Fibroblast of lung (primary cell): ENCODE measurements around the gene NINL. TPM values are rescaled to one million over a fixed set of nuclear protein-coding genes. Genes with fewer than 3 reads are reported as not detected.
A peak's percentile ranks its signal among the peaks of the same experiment; 100 is the strongest.

Source experiments
- DNase-seq, 2 donors: peaks; one replicate each; pipeline versions ENCODE4 v3.0.0 to v3.0.0-alpha.2; 2010; ENCODE audit warnings: low read depth in 2 of 2
- H2AFZ ChIP-seq: 2 replicates; pipeline ENCODE4 v1.5.1; 2012; ENCODE audit warnings: low read length, control low read depth, inconsistent platforms
- H3K27ac ChIP-seq: 2 replicates; pipeline ENCODE4 v1.5.1; 2011; ENCODE audit warnings: low read length, control low read depth; ENCODE audit not compliant: insufficient read depth
- H3K27me3 ChIP-seq: 2 replicates; pipeline ENCODE4 v1.5.1; 2011; ENCODE audit warnings: mild to moderate bottlenecking, low read length; ENCODE audit not compliant: control insufficient read depth, insufficient read depth
- H3K36me3 ChIP-seq: 2 replicates; pipeline ENCODE4 v1.5.1; 2011; ENCODE audit warnings: low read length; ENCODE audit not compliant: control insufficient read depth, insufficient read depth
- H3K4me1 ChIP-seq: 2 replicates; pipeline ENCODE4 v1.5.1; 2011; ENCODE audit warnings: low read length; ENCODE audit not compliant: control insufficient read depth, insufficient read depth; ENCODE audit errors: extremely low read depth
- H3K4me2 ChIP-seq: 2 replicates; pipeline ENCODE4 v1.5.1; 2011; ENCODE audit warnings: low read length, control low read depth; ENCODE audit not compliant: insufficient read depth; ENCODE audit errors: extremely low read depth
- H3K4me3 ChIP-seq, 4 experiments: fragments of 200-600 bp in 1 of 4; sonication (generic) in 1 of 4; replicated peaks in 1 of 4; 2 replicates each; pipeline ENCODE4 v1.5.1; 2011 to 2016; ENCODE audit warnings: low read length in 4 of 4, low read depth in 3 of 4, mild to moderate bottlenecking in 3 of 4, control low read depth in 2 of 4, inconsistent platforms in 1 of 4, mixed read lengths in 1 of 4; ENCODE audit not compliant: insufficient read depth in 1 of 4; ENCODE audit errors: control extremely low read depth in 1 of 4
- H3K79me2 ChIP-seq: 2 replicates; pipeline ENCODE4 v1.5.1; 2012; ENCODE audit warnings: mild to moderate bottlenecking, low read length, inconsistent platforms; ENCODE audit not compliant: control insufficient read depth, insufficient read depth
- H3K9ac ChIP-seq: 2 replicates; pipeline ENCODE4 v1.5.1; 2011; ENCODE audit warnings: mild to moderate bottlenecking, low read length, control low read depth; ENCODE audit not compliant: insufficient read depth
- H3K9me3 ChIP-seq: 2 replicates; pipeline ENCODE4 v1.5.1; 2012; ENCODE audit warnings: low read depth, low read length; ENCODE audit not compliant: control insufficient read depth, insufficient read depth
- H4K20me1 ChIP-seq: 2 replicates; pipeline ENCODE4 v1.5.1; 2011; ENCODE audit warnings: low read length; ENCODE audit not compliant: control insufficient read depth, insufficient read depth; ENCODE audit errors: extremely low read depth
- EZH2 ChIP-seq: IDR thresholded peaks from 2 replicates; pipeline ENCODE4 v1.5.1; 2012; ENCODE audit warnings: low read length, control low read depth, mild to moderate bottlenecking; ENCODE audit errors: missing control alignments
- polyA plus RNA-seq, 2 donors: library from polyadenylated mRNA; depleted of rRNA in 1 of 2; stranded (reverse) in 1 of 2; unstranded in 1 of 2; fragments of >200 nt; gene quantifications; 2 replicates each; pipeline ENCODE4 v1.2.1, GENCODE V29; 2011 to 2012; ENCODE audit warnings: missing spikeins in 1 of 2
- total RNA-seq: library from RNA; depleted of rRNA; stranded (reverse); fragments of >200 nt; gene quantifications from 2 replicates; pipeline ENCODE4 v1.2.1, GENCODE V29; 2014
- TF ChIP-seq, protein P1 (sequence below), 2 donors: IDR thresholded peaks in 1 of 2; conservative IDR thresholded peaks in 1 of 2; 1 replicate in 1 of 2; 2 replicates in 1 of 2; pipeline ENCODE4 v1.5.1; 2011 to 2012; ENCODE audit warnings: low read length in 2 of 2, control low read depth in 1 of 2, inconsistent platforms in 1 of 2, low read depth in 1 of 2, mild to moderate bottlenecking in 1 of 2

NINL gene
- total and polyA plus RNA-seq, 2 donors (not counting 1 experiment from before 2014, with no cell fraction given) = 4.4 to 16.3 TPM

DNA sequence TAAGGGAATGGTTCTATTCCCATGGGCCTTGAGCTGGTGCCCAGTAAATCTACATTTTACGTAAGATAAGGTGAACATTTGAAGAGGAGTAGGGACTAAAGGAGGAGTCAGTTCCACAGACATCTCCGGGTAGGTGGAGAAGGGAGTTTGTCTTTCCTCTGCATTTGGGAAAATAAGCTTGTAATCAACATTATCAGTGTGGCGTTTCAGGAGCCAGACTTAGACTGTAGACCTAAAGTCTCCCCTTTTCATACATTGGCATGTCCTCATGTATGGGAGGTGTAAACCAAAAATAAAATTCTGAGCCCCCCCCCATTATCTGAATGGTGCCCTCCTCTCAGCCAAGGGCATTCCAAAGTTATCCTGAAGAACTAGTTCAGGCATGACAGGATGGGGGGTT lies 40.2 kb downstream of the NINL start:
- Histone ChIP-seq H3K79me2 (no peaks in the 10 kb centered on the region), H3K27ac (no peak overlapping the region), H3K4me3 (no peak overlapping the region), H3K4me2 (no peak overlapping the region), H3K4me1 (peaks cover 11% of the 10 kb centered on the region), H3K27me3 (no peaks in the 10 kb centered on the region), H4K20me1 (no peaks in the 10 kb centered on the region), H3K9me3 (no peaks in the 10 kb centered on the region), H3K9ac (no peak overlapping the region), H3K36me3 (no peaks in the 10 kb centered on the region), H2AFZ (no peak overlapping the region)
- DNase-seq = no peak
- TF ChIP-seq, protein P1, sequence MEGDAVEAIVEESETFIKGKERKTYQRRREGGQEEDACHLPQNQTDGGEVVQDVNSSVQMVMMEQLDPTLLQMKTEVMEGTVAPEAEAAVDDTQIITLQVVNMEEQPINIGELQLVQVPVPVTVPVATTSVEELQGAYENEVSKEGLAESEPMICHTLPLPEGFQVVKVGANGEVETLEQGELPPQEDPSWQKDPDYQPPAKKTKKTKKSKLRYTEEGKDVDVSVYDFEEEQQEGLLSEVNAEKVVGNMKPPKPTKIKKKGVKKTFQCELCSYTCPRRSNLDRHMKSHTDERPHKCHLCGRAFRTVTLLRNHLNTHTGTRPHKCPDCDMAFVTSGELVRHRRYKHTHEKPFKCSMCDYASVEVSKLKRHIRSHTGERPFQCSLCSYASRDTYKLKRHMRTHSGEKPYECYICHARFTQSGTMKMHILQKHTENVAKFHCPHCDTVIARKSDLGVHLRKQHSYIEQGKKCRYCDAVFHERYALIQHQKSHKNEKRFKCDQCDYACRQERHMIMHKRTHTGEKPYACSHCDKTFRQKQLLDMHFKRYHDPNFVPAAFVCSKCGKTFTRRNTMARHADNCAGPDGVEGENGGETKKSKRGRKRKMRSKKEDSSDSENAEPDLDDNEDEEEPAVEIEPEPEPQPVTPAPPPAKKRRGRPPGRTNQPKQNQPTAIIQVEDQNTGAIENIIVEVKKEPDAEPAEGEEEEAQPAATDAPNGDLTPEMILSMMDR (conservative IDR thresholded peaks at IDR 0.05 in 1 of 2, IDR thresholded peaks at IDR 0.05 in 1 of 2; ENCODE audit: low read depth in 1 of 2, low read length in 2 of 2) = no peak
- TF ChIP-seq EZH2 = no peak

DNA sequence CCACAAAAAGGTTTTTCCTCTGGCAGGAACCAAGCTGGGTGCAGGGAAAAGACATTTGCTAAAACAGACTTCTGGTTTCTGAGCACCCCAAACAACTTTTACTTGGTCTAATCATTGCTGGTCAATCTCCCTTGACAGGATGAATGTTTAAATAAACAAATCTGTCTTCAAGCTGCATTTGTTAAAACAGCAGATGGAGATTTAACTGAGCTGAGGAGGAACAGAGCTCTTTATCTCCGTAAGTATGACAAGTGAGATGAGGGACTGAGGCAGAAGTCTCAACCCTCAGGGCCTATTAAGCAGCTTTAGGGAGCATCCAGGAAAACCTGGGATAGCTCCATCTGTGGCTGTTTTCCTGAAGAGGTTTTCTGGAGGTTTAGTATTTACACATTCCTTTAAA lies 40.6 kb downstream of the NINL start:
- Histone ChIP-seq H3K9ac (no peak overlapping the region), H3K27me3 (no peaks in the 10 kb centered on the region), H4K20me1 (no peaks in the 10 kb centered on the region), H3K36me3 (no peaks in the 10 kb centered on the region), H3K4me1 (peaks cover 9% of the 10 kb centered on the region), H3K79me2 (no peaks in the 10 kb centered on the region), H2AFZ (no peak overlapping the region), H3K4me3 (no peak overlapping the region), H3K27ac (no peak overlapping the region), H3K4me2 (no peak overlapping the region), H3K9me3 (no peaks in the 10 kb centered on the region)
- no peak for TF ChIP-seq EZH2
- TF ChIP-seq, protein P1 (conservative IDR thresholded peaks at IDR 0.05 in 1 of 2, IDR thresholded peaks at IDR 0.05 in 1 of 2; ENCODE audit: low read depth in 1 of 2, low read length in 2 of 2) = no peak
- peak in 1 of 2 donors; percentile 32 for DNase-seq

DNA sequence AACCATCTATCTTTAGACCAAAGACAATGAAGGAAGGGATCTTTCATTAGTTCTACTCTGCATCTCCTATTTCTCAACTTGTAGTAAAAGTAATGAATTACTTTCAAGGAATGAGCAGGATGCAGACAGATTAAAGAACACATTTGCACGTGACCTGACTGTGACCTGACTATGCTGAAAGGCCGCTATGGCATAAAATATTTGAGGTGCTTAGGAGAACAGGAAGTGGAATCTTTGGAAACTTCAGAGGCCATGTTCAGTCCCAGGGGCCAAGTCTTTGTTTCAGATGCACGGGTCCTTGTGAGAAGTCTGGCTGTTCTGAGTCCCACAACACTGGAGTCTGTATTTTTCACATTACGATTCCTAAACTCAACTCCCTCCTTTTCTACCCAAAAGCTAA lies 41.0 kb downstream of the NINL start:
- no peak overlapping the region for H3K9ac ChIP-seq
- no peak overlapping the region for H2AFZ ChIP-seq
- TF ChIP-seq, protein P1 (conservative IDR thresholded peaks at IDR 0.05 in 1 of 2, IDR thresholded peaks at IDR 0.05 in 1 of 2; ENCODE audit: low read depth in 1 of 2, low read length in 2 of 2) = no peak
- TF ChIP-seq EZH2 = no peak
- H3K4me2 ChIP-seq = no peak overlapping the region
- peak in 1 of 2 donors; percentile 38 for DNase-seq
- H3K27me3 ChIP-seq = no peaks in the 10 kb centered on the region
- no peak overlapping the region for H3K4me3 ChIP-seq
- no peaks in the 10 kb centered on the region for H3K9me3 ChIP-seq
- no peaks in the 10 kb centered on the region for H3K79me2 ChIP-seq
- no peaks in the 10 kb centered on the region for H3K36me3 ChIP-seq
- H4K20me1 ChIP-seq = no peaks in the 10 kb centered on the region
- no peak overlapping the region for H3K27ac ChIP-seq
- H3K4me1 ChIP-seq = peaks cover 12% of the 10 kb centered on the region
